OCI-LY7 (cell line): ENCODE results near the gene EMX2. TPM values are rescaled to one million over a fixed set of nuclear protein-coding genes. Genes with fewer than 3 reads are reported as not detected.

Experiments
- BruUV-seq: library from RNA; stranded (reverse); fragments of 400-500 nt; replicated peaks from 2 replicates; lab custom pipeline; 2021; lab: Mats Ljungman, UMichigan
- CTCF ChIA-PET: fragments of 300-600 bp; sonication (Branson Sonifier 250); formaldehyde crosslinking; loops from one replicate; lab custom pipeline; 2022; ENCODE audit warnings: antibody characterized with exemption; ENCODE audit not compliant: unreplicated experiment; lab: Charles Lee
- POLR2A ChIA-PET: fragments of 300-600 bp; sonication (Branson Sonifier 250); formaldehyde crosslinking; loops from one replicate; lab custom pipeline; 2022; ENCODE audit warnings: antibody characterized with exemption; lab: Charles Lee
- DNase-seq: peaks from one replicate; pipeline ENCODE4 v3.0.0-alpha.2; 2015; ENCODE audit warnings: low spot score
- H2AFZ ChIP-seq: fragments of 200-600 bp; sonication (generic), shearing (Covaris generic); 2 replicates; pipeline ENCODE4 v1.6.1; 2014; ENCODE audit warnings: mild to moderate bottlenecking, antibody characterized with exemption, low read length, moderate library complexity
- H3K27ac ChIP-seq: fragments of 200-600 bp; sonication (generic); 2 replicates; pipeline ENCODE4 v1.5.1; 2014; ENCODE audit warnings: mixed run types, low read depth, mild to moderate bottlenecking, moderate library complexity, low read length, inconsistent platforms; ENCODE audit not compliant: poor library complexity, severe bottlenecking
- H3K36me3 ChIP-seq: fragments of 200-600 bp; sonication (generic); 2 replicates; pipeline ENCODE4 v1.6.1; 2014; ENCODE audit warnings: mild to moderate bottlenecking, antibody characterized with exemption, low read length, moderate library complexity, mixed read lengths; ENCODE audit not compliant: insufficient read depth
- H3K4me1 ChIP-seq: fragments of 200-600 bp; sonication (generic); 2 replicates; pipeline ENCODE4 v1.5.1; 2014; ENCODE audit warnings: mild to moderate bottlenecking, low read length; ENCODE audit not compliant: insufficient read depth, poor library complexity, severe bottlenecking
- H3K4me2 ChIP-seq: fragments of 200-600 bp; sonication (generic); 2 replicates; pipeline ENCODE4 v1.6.1; 2014; ENCODE audit warnings: mild to moderate bottlenecking, low read length
- H3K4me3 ChIP-seq: fragments of 200-600 bp; sonication (generic); 2 replicates; pipeline ENCODE4 v1.5.1; 2014; ENCODE audit warnings: mild to moderate bottlenecking, low read depth, low read length; ENCODE audit not compliant: poor library complexity, severe bottlenecking
- H3K79me2 ChIP-seq: fragments of 200-600 bp; sonication (generic); 2 replicates; pipeline ENCODE4 v1.6.1; 2016; ENCODE audit warnings: low read depth, mild to moderate bottlenecking, low read length, moderate library complexity, mixed read lengths; ENCODE audit not compliant: insufficient read depth
- H3K9me2 ChIP-seq: fragments of 200-600 bp; sonication (generic); 2 replicates; pipeline ENCODE4 v1.6.1; 2016; ENCODE audit warnings: mild to moderate bottlenecking, low read length, mixed read lengths; ENCODE audit not compliant: insufficient read depth
- H3K9me3 ChIP-seq: fragments of 200-600 bp; sonication (generic); 2 replicates; pipeline ENCODE4 v1.6.1; 2014; ENCODE audit warnings: mild to moderate bottlenecking, mixed run types, low read length, mixed read lengths
- H4K20me1 ChIP-seq: fragments of 200-600 bp; sonication (generic); 2 replicates; pipeline ENCODE4 v1.6.1; 2014; ENCODE audit warnings: mild to moderate bottlenecking, antibody characterized with exemption, low read length, moderate library complexity, mixed read lengths; ENCODE audit not compliant: insufficient read depth
- CTCF ChIP-seq: fragments of 200-600 bp; sonication (generic); conservative IDR thresholded peaks from 2 replicates; pipeline ENCODE4 v1.5.1; 2014; ENCODE audit warnings: mild to moderate bottlenecking, antibody characterized with exemption, low read length, moderate library complexity, mixed read lengths
- EZH2phosphoT487 ChIP-seq: fragments of 200-600 bp; sonication (generic); IDR thresholded peaks from 2 replicates; pipeline ENCODE4 v1.6.1; 2018; ENCODE audit warnings: low read depth, borderline replicate concordance, mild to moderate bottlenecking, mixed run types, antibody characterized with exemption, low read length, moderate library complexity, mixed read lengths
- intact Hi-C: fragments of 100-400 bp; cut with micrococcal nuclease; formaldehyde crosslinking; loops from one replicate; pipeline ENCODE4 v1.10.0; 2022; ENCODE audit not compliant: unreplicated experiment
- total RNA-seq, 2 experiments: library from RNA; depleted of rRNA in 1 of 2; stranded (reverse); fragments of >200 nt in 1 of 2; shearing (Covaris generic) in 1 of 2; gene quantifications; 2 replicates each; pipeline ENCODE4 v1.2.3, GENCODE V29; 2014 to 2022

EMX2 gene
- total RNA-seq, 2 experiments from 2014 or later: not detected

GRCh38 chr10:117541405-117541908 lies 1.1 kb upstream of the EMX2 start:
- intact Hi-C loops: no loop called here
- ChIA-PET POLR2A (no interaction called here), CTCF (no interaction called here)

GRCh38 chr10:117541909-117542705 lies 439 bp upstream of the EMX2 start:
- CTCF ChIA-PET: no interaction called here
- Histone ChIP-seq H3K79me2 (no peaks in the 10 kb centered on the region), H3K27ac (no peak overlapping the region), H3K9me3 (no peaks in the 10 kb centered on the region), H3K9me2 (no peaks in the 10 kb centered on the region), H3K4me1 (no peaks in the 10 kb centered on the region), H3K36me3 (no peaks in the 10 kb centered on the region), H3K4me3 (no peak overlapping the region), H4K20me1 (no peaks in the 10 kb centered on the region), H2AFZ (no peak overlapping the region), H3K4me2 (no peak overlapping the region)
- no peak for TF ChIP-seq EZH2phosphoT487
- TF ChIP-seq CTCF: no peak
- no TSS peak for BruUV-seq
- no peak for DNase-seq
- POLR2A ChIA-PET: no interaction called here
- intact Hi-C loops: no loop called here

More at GRCh38 chr10:117541405-117541908, 1.1 kb upstream of the EMX2 start:
- no peaks in the 10 kb centered on the region for H4K20me1 ChIP-seq
- H3K36me3 ChIP-seq: no peaks in the 10 kb centered on the region
- H3K79me2 ChIP-seq: no peaks in the 10 kb centered on the region
- no peaks in the 10 kb centered on the region for H3K9me3 ChIP-seq
- H3K9me2 ChIP-seq: no peaks in the 10 kb centered on the region
- BruUV-seq: no TSS peak
- TF ChIP-seq CTCF (no peak), EZH2phosphoT487 (no peak)
- H3K4me2 ChIP-seq: no peak overlapping the region
- H3K4me3 ChIP-seq: no peak overlapping the region
- no peak for DNase-seq
- no peaks in the 10 kb centered on the region for H3K4me1 ChIP-seq
- H2AFZ ChIP-seq: no peak overlapping the region
- H3K27ac ChIP-seq: no peak overlapping the region

GRCh38 chr10:117543225-117544003 lies 868 bp downstream of the EMX2 start:
- Histone ChIP-seq H3K9me2 (no peaks in the 10 kb centered on the region), H2AFZ (no peak overlapping the region), H3K4me1 (no peaks in the 10 kb centered on the region), H3K4me2 (no peak overlapping the region), H3K27ac (no peak overlapping the region), H3K4me3 (no peak overlapping the region), H3K36me3 (no peaks in the 10 kb centered on the region), H3K9me3 (no peaks in the 10 kb centered on the region), H3K79me2 (no peaks in the 10 kb centered on the region), H4K20me1 (no peaks in the 10 kb centered on the region)
- intact Hi-C loops: no loop called here
- ChIA-PET POLR2A (no interaction called here), CTCF (no interaction called here)
- DNase-seq: no peak
- no TSS peak for BruUV-seq
- no peak for TF ChIP-seq CTCF
- no peak for TF ChIP-seq EZH2phosphoT487
